Vagina (tissue), 2 donors: ENCODE measurements around the gene PTPN14.

Experiments used
- CTCF ChIP-seq, 3 experiments: fragments of 450-650 bp in 2 of 3; fragments of 200-600 bp in 1 of 3; sonication (generic) in 1 of 3; IDR thresholded peaks; one replicate each; pipeline ENCODE4 v1.5.1; 2017 to 2019; ENCODE audit warnings: antibody characterized with exemption in 3 of 3, mild to moderate bottlenecking in 2 of 3, moderate library complexity in 2 of 3
- POLR2A ChIP-seq, 2 donors: fragments of 450-650 bp; IDR thresholded peaks; one replicate each; pipeline ENCODE4 v1.6.1; 2017; ENCODE audit warnings: antibody characterized with exemption in 2 of 2, mild to moderate bottlenecking in 2 of 2, moderate library complexity in 2 of 2
- POLR2AphosphoS5 ChIP-seq, 2 donors: sonication (generic); formaldehyde crosslinking; IDR thresholded peaks; one replicate each; pipeline ENCODE4 v1.9.0; 2017; ENCODE audit warnings: antibody characterized with exemption in 2 of 2, mild to moderate bottlenecking in 2 of 2, low read depth in 1 of 2; ENCODE audit not compliant: insufficient read depth in 1 of 2

GRCh38 chr1:214537872-214538473 lies 13.4 kb downstream of the PTPN14 start:
- no peak for TF ChIP-seq POLR2AphosphoS5 (IDR thresholded peaks at IDR 0.05; ENCODE audit: insufficient read depth in 1 of 2, low read depth in 1 of 2)
- no peak for TF ChIP-seq POLR2A (IDR thresholded peaks at IDR 0.05)
- TF ChIP-seq CTCF (IDR thresholded peaks at IDR 0.05) = no peak
